HG03025 (cell line): ENCODE measurements around the gene NCOA5.
A peak's percentile ranks its signal among the peaks of the same experiment; 100 is the strongest.
"Not testable (repeated sequence)": the region's sequence is repeated elsewhere in the genome, so short reads cannot be mapped to it uniquely, and the experiment has no call there.

Source experiments
- ATAC-seq: cut with Tn5 transposase; IDR thresholded peaks from one replicate; pipeline ENCODE4 v1.9.1; 2021; ENCODE audit warnings: mild to moderate bottlenecking, moderate library complexity; ENCODE audit not compliant: unreplicated experiment, low FRiP score

NCOA5 gene

GRCh38 chr20:46099491-46100287 is 9.9 kb upstream of the NCOA5 start:
- ATAC-seq = no peak

DNA sequence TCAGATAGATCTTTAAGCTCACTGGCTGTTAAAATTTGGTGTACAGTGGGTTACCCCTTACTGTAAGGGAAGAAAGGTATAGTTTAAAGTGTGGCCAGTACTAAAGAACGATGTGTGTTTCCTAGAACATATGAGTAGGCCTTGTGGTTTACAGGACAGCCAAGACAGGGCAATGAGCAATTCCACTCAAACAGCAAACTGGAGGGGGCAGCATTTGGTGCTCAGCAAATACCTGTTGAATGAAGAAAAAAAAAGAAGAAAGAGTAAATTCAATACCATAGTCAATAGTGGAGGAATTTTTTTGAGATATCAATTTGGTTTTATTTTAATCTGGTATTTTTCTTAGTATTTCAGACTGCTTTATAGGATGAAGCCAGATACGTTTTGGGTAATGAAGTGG is 3.8 kb upstream of the NCOA5 start:
- ATAC-seq = no peak

DNA sequence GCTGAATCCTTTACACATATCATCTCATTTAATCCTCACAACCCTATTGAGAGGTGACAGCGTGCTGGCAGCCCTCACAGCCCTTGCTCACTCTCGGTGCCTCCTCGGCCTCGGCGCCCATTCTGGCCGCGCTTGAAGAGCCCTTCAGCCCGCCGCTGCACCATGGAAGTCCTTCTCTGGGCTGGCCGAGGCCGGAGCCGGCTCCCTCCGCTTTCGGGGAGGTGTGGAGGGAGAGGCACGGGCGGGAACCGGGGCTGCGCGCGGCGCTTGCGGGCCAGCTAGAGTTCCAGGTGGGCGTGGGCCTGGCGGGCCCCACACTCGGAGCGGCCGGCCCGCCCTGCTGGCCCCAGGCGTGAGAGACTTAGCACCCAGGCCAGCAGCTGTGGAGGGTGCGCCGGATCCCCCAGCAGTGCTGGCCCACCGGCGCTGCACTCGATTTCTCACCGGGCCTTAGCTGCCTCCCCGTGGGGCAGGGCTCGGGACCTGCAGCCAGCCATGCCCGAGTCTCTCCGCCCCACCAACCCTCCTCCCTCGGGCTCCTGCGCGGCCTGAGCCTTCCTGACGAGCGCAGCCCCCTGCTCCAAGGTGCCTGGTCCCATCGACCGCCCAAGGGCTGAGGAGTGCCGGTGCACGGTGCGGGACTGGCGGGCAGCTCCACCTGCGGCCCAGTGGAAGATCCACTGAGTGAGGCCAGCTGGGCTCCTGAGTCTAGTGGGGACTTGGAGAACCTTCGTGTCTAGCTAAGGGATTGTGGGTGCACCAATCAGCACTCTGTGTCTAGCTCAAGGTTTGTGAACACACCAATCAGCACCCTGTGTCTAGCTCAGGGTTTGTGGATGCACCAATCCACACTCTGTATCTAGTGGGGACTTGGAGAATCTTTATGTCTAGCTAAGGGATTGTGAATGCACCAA is 2.1 kb upstream of the NCOA5 start:
- ATAC-seq = not testable (repeated sequence)

DNA sequence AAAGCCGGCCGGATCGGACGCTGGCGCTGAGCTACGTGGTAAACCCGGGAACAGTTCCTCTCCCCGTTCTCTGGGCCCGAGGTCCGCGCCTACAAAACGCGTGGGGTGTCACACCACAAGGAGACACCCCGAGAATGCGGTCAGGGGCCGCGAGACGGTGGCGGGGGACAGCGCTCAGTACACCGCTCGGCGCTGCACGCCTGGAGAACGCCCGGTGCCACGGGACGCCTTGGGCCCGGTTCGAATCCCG is 670 bp downstream of the NCOA5 start:
- peak; percentile 29 for ATAC-seq

DNA sequence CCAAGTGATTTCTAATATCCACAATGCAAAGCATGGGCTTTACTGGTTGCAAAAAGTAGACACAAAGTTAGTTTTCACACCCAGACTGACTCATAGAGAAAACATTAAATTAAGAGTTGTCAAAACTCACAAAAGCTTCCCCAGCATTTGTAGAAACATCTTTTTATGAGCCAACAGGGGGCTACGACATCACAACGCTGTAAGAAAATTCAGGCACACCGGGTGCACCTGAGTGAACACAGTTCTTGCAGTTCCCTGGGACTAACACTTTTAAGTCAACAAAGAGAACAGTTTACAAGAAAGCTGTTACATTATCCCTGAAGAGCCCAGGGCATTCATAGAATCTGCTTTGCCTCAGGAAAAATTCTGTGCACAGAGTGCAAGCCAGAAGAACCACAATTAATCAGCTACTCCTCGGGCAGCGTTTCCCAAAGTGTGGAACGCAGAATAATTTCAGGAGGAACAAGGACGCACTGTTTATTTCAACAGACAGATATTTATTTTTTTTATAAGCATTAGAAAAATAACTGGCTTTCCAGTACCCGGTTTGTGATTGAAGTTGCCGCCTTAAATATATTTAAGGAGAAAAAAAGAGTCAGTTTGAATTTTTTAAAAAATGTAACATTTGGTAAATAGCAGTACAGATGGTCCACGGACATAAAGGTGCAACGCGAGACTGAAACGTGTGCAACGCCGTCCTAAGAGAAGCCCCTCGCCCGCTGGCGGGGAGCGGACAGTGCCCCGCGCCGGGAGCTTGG is 1.2 kb downstream of the NCOA5 start:
- ATAC-seq = no peak

DNA sequence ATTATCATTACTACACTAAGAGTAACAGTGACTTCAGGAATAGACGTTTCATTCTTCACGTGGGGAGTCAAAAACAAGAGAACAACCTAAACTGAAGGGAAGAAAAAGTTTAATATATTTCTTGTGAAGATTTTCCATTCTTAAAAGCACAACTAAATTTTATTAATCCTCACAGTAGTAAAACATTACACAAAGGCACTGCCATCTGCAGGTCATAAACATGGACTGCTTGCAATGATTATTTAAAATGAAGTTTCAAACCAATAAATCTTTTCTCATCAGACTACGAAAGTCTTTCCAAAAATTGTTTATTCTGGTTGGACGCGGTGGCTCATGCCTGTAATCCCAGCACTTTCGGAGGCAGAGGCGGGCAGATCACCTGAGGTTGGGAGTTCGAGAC is 2.6 kb downstream of the NCOA5 start:
- ATAC-seq = no peak

DNA sequence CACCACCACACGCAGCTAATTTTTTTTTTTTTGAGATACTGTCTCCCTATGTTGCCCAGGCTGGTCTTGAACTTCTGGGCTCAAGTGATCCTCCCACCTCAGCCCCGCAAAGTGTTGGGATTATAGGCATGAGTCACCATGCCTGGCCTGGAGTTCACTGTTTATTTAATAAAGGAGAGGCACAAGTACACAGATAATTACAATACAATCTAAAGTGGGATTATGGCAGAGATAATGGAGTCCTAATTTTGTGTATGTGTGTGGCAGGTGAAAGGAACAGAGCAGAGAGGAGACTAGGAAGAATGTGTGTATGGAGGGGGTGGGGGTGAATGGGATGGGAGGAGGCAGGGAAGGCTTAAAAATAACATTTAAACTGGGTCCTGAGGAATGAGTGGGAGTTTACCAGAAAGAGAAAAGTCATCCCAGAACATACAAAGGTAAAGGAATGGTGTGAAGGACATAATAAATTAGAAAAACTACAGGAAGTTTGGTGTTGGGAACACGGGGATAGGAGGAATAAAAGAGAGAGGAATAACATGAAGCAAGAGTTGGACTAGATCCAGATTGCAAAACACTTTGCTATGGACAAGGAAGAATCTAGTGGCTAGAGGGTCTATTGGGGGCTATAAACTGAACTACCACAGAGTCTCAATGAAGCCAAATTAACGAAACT is 4.4 kb downstream of the NCOA5 start:
- ATAC-seq = no peak

- ATAC-seq = no peak
Measured at GRCh38 chr20:46084805-46085178, 5.0 kb downstream of the NCOA5 start.

GRCh38 chr20:46083531-46084061 is 6.2 kb downstream of the NCOA5 start:
- no peak for ATAC-seq

DNA sequence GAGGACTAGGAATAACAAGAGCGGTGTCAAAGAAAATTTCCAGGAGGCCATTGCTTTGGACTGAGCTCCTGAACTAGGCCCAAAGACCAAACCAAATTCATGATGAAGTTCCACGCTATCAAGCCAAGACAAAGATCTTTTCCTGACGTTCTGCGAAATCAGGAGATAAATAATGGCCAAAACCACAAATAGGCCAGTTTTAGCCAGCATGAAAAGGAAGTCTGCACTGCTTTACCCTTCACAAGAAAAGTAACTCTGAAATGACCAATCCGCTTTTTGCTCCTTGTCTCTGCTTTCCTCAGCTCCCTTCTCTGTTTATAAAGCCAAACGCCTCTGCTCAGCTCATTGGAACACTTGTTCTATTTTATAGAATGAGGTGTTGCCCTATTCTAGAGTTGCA is 6.7 kb downstream of the NCOA5 start:
- ATAC-seq = no peak

DNA sequence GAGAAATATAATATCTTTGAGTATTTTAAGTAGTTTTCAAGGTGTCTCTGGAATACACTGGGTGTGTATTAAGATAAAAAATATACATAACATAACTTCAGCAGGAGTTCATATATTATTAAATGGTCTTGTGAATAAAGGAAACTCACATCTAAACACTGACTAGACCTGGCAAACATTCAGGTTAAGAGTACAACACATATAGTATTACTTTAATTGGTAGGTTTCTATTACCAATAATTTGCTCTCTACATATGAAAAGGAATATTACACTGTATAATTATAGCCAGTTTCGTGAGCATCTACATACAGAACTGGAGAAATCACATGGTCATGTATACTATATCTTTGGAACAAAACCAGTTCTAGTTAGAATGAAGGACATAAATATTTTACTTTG is 8.7 kb downstream of the NCOA5 start:
- ATAC-seq = no peak

- ATAC-seq = no peak
Measured at GRCh38 chr20:46078954-46079353, 10.8 kb downstream of the NCOA5 start.

DNA sequence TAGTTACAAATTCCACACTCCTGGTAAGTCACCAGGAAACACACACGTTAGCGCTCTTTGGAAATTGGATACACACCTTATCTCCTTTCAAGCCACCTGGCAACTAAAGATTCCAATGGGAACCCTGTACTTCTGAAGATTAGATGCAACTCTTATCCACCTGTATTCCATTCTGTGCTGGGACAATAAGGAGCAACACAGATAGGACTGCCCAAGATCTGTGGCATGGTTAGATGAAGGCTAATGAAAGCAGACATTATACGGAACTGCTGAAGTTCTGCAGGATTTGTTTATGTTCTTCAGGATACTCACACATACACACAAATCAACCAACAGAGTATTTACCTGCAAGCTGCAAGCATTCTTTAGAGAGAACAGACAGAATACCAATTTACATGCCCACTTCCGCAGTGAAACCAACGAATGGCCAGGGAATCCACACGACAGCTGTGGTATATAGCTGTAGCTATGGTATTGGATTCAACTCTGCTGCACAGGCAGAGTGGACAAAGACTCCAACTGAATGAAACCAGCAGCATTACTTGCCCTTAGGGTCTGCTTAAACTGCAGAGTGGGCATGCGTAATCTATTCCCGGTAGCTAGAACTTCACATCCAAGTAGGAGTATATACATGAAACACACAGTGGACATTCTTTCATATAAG is 12.0 kb downstream of the NCOA5 start:
- ATAC-seq = no peak

DNA sequence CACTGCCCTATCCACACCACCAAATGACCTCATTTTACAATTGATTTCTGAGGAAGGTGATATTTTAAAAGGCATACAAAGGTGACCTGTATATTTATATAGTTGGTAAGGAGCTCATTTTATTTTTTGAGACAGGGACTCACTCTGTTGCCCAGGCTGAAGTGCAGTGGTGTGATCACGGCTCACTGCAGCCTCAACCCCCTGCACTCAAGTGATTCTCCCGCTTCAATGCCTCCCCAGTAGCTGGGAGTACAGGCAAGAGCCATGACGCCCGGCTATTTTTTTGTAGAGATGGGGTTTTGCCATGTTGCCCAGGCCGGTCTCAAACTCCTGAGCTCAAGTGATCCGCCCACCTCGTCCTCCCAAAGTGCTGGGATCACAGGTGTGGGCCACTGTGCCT is 13.0 kb downstream of the NCOA5 start:
- ATAC-seq = no peak

- no peak for ATAC-seq
Measured at GRCh38 chr20:46074006-46074405, 15.8 kb downstream of the NCOA5 start.

GRCh38 chr20:46073443-46073842 is 16.3 kb downstream of the NCOA5 start:
- ATAC-seq = no peak

- no peak for ATAC-seq
Measured at GRCh38 chr20:46073024-46073423, 16.7 kb downstream of the NCOA5 start.

DNA sequence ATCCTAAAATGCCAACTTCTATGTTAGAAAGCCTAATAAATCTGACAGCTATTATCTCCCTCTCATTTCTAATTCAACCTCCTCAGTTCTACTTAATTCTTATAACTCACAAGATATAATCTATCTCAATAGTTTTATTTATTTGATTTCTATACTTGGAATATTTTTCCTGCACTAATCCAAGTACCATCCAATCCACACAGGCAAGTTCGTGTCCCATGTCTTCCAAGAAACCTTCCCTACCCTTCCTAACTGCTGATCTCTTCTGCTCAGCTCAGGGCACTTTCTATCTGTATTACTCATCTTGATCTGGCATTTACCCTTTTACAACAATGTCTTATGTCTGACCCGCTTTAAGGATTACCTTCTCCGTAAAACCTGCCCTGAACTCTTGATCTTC is 18.2 kb downstream of the NCOA5 start:
- no peak for ATAC-seq

- ATAC-seq = no peak
Measured at GRCh38 chr20:46070215-46070900, 19.4 kb downstream of the NCOA5 start.
